ENCODE results near the gene GNAS. TPM values are rescaled to one million over a fixed set of nuclear protein-coding genes. Genes with fewer than 3 reads are reported as not detected.

The GNAS gene
- total and polyA plus RNA-seq, 5 experiments from 2014 or later: 155 to 756 (median 247) TPM

DNA sequence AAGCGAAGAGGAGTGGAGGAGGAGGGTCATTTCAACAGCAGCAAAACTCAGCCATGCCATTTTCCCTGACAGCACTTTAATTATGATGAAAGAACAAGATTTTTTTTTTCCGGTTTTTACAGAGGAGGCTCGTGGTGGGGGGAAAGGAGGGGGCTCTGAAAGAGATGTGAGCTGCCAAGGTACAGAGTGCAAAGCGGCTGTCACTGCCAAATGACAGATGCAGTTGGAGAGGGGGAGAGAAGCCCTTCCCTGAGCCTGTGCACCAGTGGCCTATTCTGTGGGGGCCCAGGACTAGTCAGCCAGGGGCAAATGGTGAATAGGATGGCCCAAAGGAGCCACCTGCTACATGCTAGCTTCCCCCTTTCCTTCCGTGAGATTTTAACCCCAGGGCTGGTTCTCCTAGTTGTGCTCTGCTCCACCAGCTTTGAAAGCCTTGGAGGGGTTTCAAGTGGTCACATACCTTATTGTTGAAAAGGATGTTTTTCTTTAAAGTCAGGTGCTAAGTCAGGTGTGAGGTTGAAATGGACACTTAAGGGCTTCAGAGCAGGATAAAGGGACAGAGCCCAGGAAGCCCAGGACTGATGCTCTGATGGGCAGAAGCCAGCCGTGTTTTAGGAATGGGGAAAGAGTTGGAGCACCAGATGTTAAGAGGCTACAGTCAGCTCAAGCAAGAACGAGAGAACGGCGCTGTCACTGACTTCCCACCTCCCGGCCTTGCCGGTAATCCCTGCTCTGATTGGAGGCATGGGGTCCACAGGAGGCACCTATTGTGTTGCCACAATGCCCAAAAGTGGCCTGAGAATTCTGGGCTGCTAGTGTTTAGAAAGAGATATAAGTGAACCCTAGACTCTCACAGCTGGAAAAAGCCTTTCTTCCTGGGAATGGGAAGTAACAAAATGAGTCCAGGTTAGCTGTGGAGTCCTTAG is 24.8 kb downstream of the GNAS start:
- ATAC-seq: no peak
- H3K36me3 Mint-ChIP-seq: no peaks in the 10 kb centered on the region
- POLR2A ChIA-PET: interaction anchor here (0.5 to 1.8 kb wide), 4 partner anchors 12 to 155 kb away, joined by 3 to 11 read pairs (median 4); partner anchors contain the start of gene ATP5F1E

DNA sequence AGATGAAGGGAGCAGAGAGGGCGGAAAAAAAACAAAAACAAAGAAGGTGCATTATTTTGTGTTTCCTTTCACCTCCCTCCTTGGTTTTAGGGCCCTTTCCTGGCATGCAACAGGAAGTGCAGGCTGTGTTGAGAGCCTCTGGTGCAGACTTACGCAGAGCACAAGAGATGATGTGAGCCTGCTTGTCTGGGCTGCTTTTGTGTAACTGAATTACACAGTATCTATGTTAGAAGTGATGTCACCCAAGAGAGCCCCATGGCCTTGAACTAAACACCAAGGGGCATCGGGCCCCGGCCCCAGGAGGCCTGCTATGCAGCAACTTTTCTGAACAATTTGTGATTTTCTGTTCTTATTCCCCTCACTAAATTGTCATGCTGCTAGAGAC is 25.5 kb downstream of the GNAS start:
- Mint-ChIP-seq H3K4me3 (peak overlapping the region in 8 of 10 donors; percentile 28 to 68 (median 50)), H3K36me3 (no peaks in the 10 kb centered on the region), H3K27me3 (no peaks in the 10 kb centered on the region), H3K4me1 (peaks cover 8 to 22% (median 18%) of the 10 kb centered on the region in 4 donors), H3K27ac (peak overlapping the region; percentile 71 to 93 (median 86)), H3K9me3 (no peaks in the 10 kb centered on the region)
- POLR2A ChIA-PET: interaction anchor here (1.8 kb wide), 1 partner anchor 12 kb away, joined by 11 read pairs; no protein-coding TSS in a partner anchor
- ATAC-seq: peak; percentile 95 to 97
- DNase-seq: peak in 5 of 10 donors; percentile 33 to 67 (median 46)

More for the DNA sequence above, 24.8 kb downstream of the GNAS start:
- Mint-ChIP-seq H3K27me3 (no peaks in the 10 kb centered on the region), H3K27ac (peak overlapping the region; percentile 71 to 93 (median 86)), H3K4me3 (peak overlapping the region in 8 of 10 donors; percentile 15 to 68 (median 50)), H3K4me1 (peaks cover 8 to 22% (median 20%) of the 10 kb centered on the region in 4 donors), H3K9me3 (no peaks in the 10 kb centered on the region)
- no peak for DNase-seq

DNA sequence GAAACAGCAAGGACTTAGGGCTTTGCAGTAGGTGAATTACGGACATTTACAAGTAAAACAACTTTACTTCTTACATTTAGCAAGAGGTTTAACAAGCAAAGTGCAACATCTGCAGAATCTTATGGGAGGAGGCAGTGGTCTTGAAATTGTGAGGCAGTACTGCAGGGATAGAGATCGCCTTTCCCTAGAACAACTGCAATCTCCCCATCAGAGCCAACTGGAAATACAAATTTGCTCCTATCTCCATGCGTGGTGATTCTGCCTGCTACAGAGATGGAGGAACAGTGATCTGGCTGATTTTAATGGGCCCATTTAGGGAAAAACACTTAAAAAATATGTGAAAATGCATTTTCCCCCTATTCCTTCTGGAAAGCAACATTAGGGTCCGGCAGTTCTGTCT is 25.9 kb downstream of the GNAS start:
- H3K4me1 Mint-ChIP-seq: peaks cover 8 to 22% (median 18%) of the 10 kb centered on the region in 4 donors
- no peak for ATAC-seq
- H3K4me3 Mint-ChIP-seq: peak overlapping the region in 5 of 10 donors; percentile 47 to 68 (median 57)
- H3K9me3 Mint-ChIP-seq: no peaks in the 10 kb centered on the region
- POLR2A ChIA-PET: interaction anchor here (1.8 kb wide), 1 partner anchor 11 kb away, joined by 11 read pairs; no protein-coding TSS in a partner anchor
- no peak for DNase-seq
- H3K36me3 Mint-ChIP-seq: no peaks in the 10 kb centered on the region
- no peaks in the 10 kb centered on the region for H3K27me3 Mint-ChIP-seq
- H3K27ac Mint-ChIP-seq: peak overlapping the region in 9 of 10 donors; percentile 80 to 93 (median 88)

DNA sequence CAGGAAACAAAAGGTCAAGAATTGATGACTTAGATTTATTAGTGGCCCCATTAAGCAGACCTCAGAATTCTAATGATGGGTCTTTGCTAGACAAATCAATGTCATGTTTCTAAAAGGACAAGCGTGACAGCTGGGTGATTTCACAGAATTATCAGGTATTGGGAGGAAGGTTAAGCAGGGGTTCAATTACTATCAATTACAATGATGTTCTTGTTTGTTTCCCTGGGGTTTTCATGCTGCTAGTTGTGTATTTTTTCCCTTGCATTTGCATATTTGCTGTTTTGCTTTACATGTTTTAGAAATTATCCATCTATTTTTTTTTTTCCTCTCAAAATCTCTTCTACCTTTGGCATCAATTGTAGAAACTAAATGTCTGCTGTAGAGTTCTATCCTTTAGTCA is 27.9 kb downstream of the GNAS start:
- H3K4me1 Mint-ChIP-seq: peaks cover 8 to 22% (median 18%) of the 10 kb centered on the region in 4 donors
- no peaks in the 10 kb centered on the region for H3K9me3 Mint-ChIP-seq
- no peak overlapping the region for H3K4me3 Mint-ChIP-seq
- POLR2A ChIA-PET: no interaction called here
- H3K27ac Mint-ChIP-seq: no peak overlapping the region
- ATAC-seq (no peak), DNase-seq (no peak)
- H3K27me3 Mint-ChIP-seq: no peaks in the 10 kb centered on the region
- H3K36me3 Mint-ChIP-seq: no peaks in the 10 kb centered on the region

DNA sequence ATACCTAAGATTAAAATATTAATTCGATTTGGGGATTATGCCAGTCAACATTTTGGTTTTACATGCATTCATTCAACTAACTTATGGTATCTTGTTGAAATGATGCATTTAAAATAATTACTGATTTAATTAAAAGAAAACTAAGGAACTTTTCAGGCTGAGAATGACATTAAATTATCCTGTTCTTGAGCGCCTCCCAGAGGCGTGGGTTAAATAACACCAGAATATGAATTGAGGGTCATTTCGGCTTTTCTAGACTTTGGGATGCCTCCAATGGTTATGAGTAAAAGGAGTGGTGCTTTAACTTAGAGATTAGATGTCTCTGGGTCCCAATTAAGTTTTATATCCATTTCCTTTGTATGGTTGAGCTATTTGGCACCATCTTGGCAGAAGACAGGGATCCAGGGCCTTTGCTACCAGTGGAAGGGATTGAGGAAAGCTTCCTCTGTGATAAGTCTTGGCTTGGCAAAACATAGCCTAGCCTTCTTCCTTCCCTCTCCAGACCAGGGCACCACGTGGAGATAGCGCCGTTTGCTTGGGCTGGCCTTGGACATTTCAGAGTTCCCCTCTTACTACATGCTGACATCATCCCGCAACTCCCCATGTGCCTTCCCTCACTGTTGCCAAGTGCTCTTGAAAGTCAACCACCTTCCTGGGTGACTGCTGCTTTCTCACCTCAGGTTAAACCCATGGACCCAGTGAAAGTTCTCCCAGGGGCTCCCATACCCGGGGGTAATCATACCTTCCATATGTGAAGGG is 28.7 kb downstream of the GNAS start:
- Mint-ChIP-seq H3K27ac (no peak overlapping the region), H3K36me3 (no peaks in the 10 kb centered on the region), H3K27me3 (no peaks in the 10 kb centered on the region), H3K4me3 (peak overlapping the region in 1 of 10 donors; percentile 24), H3K9me3 (no peaks in the 10 kb centered on the region), H3K4me1 (peaks cover 8 to 26% (median 20%) of the 10 kb centered on the region in 4 donors)
- no peak for ATAC-seq
- DNase-seq: no peak
- POLR2A ChIA-PET: interaction anchor here (1.2 kb wide), 1 partner anchor 151 kb away, joined by 3 read pairs; the partner anchor contains the start of gene ATP5F1E

DNA sequence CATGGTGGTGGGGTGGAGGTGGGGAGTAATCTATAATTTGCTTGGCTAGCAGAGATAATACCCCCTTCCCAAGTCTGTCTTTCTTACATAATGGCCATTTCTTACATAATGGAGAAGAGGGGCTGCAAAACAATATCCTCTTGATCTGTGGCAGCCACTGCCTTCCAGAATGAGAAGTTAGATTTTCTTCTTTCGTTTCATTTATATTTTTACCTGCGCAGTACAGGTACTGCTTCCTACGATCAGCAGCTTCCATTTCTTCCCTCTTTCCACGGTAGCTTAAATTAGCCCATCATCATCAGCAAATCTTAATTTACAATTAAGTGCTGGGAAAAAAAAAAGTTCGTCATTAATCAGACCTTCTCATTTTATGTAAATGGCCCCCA is 30.2 kb downstream of the GNAS start:
- DNase-seq (no peak), ATAC-seq (no peak)
- POLR2A ChIA-PET: no interaction called here
- Mint-ChIP-seq H3K27me3 (no peaks in the 10 kb centered on the region), H3K9me3 (no peaks in the 10 kb centered on the region), H3K4me3 (no peak overlapping the region), H3K4me1 (peaks cover 4 to 28% (median 15%) of the 10 kb centered on the region in 4 donors), H3K36me3 (no peaks in the 10 kb centered on the region), H3K27ac (no peak overlapping the region)

DNA sequence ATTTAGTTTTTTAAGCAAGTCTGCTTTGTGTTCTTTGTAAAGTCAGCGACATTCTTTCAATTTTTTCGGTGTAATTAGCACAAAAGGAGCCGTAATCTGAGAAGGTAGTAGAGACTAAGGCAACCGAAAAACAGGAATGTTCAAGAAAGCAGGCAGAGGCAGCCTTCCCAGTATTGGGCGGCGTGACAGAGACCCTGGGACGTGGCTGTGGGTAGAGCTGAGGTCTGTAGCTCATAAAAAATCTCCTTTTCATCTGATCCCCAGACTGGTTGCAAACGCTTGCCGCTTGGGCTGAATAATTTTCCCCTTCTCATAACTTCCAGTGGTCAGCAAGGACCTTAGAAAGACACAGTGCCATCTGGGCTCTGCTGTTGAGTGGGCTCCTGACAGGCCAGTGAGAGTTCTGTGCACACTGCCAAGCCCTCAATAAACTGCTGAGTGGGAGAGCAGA is 30.8 kb downstream of the GNAS start:
- no peak overlapping the region for H3K4me3 Mint-ChIP-seq
- no peaks in the 10 kb centered on the region for H3K9me3 Mint-ChIP-seq
- H3K27ac Mint-ChIP-seq: no peak overlapping the region
- no peaks in the 10 kb centered on the region for H3K27me3 Mint-ChIP-seq
- ATAC-seq (no peak), DNase-seq (no peak)
- POLR2A ChIA-PET: no interaction called here
- H3K36me3 Mint-ChIP-seq: no peaks in the 10 kb centered on the region
- H3K4me1 Mint-ChIP-seq: peaks cover 3 to 28% (median 11%) of the 10 kb centered on the region in 4 donors

DNA sequence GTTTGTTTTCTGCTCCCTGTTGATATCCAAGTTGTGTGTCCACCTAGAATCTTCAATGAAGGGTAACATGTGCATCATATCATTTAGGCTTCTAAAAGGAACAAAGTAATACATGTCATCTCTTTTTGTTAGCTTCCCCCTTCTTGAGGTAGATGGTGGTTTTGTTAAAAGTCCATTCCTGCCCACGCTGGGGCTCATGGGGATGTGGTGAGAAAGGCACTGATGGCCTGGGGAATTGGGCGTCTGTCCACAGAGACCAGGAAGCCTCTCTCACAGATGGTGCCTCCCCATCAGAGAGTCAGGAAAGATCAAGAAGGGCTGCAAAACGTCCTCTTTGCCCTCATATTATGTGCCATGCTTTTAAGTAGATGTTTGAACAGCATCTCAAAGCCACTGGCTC is 32.5 kb downstream of the GNAS start:
- no peaks in the 10 kb centered on the region for H3K27me3 Mint-ChIP-seq

DNA sequence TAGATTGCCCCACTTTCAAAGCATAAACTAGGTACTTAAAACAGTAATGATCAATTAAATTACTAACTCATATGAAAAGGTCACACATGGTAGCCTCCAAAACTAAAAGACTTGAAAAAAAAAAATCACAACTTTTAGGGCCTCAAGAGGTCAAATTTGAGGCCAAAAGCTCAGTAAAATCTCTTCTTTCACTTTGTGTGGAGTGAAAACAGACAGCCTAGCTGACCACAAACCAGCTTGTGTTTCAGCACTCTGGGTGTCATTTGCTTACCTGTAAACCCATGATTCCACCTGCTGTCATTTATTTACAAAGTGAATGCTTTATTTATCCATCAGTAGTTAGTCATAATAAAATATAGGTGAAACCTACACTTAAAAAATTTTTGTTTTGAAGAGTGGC is 34.0 kb downstream of the GNAS start:
- POLR2A ChIA-PET: interaction anchor here (0.6 to 1.4 kb wide), 2 partner anchors 41 to 119 kb away, joined by 3 read pairs; no protein-coding TSS in a partner anchor
- H3K27me3 Mint-ChIP-seq: no peaks in the 10 kb centered on the region
- no peak overlapping the region for H3K4me3 Mint-ChIP-seq
- peaks cover 0 to 28% (median 8%) of the 10 kb centered on the region in 4 donors for H3K4me1 Mint-ChIP-seq
- H3K27ac Mint-ChIP-seq: peak overlapping the region in 1 of 10 donors; percentile 41
- no peaks in the 10 kb centered on the region for H3K9me3 Mint-ChIP-seq
- DNase-seq: no peak
- ATAC-seq: no peak
- no peaks in the 10 kb centered on the region for H3K36me3 Mint-ChIP-seq

More for the DNA sequence above, 32.5 kb downstream of the GNAS start:
- peak overlapping the region in 1 of 10 donors; percentile 9 for H3K27ac Mint-ChIP-seq
- H3K9me3 Mint-ChIP-seq: no peaks in the 10 kb centered on the region
- no peaks in the 10 kb centered on the region for H3K36me3 Mint-ChIP-seq
- POLR2A ChIA-PET: interaction anchor here (1.5 kb wide), 1 partner anchor 147 kb away, joined by 5 read pairs; the partner anchor contains the start of gene ATP5F1E
- H3K4me1 Mint-ChIP-seq: peaks cover 0 to 28% (median 8%) of the 10 kb centered on the region in 4 donors
- DNase-seq (no peak), ATAC-seq (no peak)
- H3K4me3 Mint-ChIP-seq: no peak overlapping the region

DNA sequence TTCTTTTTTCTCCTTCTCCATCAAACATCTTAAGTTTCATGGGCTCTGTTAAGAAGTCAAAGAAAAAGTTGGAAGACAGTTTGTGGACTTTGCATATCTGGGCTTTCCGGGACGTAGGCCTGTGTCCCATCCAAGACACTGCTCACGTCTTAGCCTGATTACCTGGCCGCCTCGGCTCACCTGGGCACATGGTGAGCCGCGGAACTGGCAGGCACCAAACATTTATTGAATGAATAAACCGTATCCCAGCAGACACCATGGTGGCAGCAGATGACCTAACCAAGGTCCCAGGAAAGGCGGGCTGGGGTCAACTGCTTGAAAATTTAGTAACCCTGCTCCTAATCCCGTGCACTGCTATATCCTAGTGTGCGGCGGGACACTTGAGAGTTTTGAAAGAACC is 35.6 kb downstream of the GNAS start:
- ATAC-seq (no peak), DNase-seq (no peak)
- no peaks in the 10 kb centered on the region for H3K27me3 Mint-ChIP-seq
- POLR2A ChIA-PET: interaction anchor here (1.2 to 4.8 kb wide), 2 partner anchors 145 to 148 kb away, joined by 3 to 72 read pairs; partner anchors contain the start of gene ATP5F1E
- H3K36me3 Mint-ChIP-seq: no peaks in the 10 kb centered on the region
- H3K4me3 Mint-ChIP-seq: peak overlapping the region; percentile 78 to 90 (median 84)
- H3K27ac Mint-ChIP-seq: peak overlapping the region; percentile 70 to 93 (median 90)
- H3K4me1 Mint-ChIP-seq: peaks cover 3 to 33% (median 14%) of the 10 kb centered on the region in 4 donors
- H3K9me3 Mint-ChIP-seq: no peaks in the 10 kb centered on the region

DNA sequence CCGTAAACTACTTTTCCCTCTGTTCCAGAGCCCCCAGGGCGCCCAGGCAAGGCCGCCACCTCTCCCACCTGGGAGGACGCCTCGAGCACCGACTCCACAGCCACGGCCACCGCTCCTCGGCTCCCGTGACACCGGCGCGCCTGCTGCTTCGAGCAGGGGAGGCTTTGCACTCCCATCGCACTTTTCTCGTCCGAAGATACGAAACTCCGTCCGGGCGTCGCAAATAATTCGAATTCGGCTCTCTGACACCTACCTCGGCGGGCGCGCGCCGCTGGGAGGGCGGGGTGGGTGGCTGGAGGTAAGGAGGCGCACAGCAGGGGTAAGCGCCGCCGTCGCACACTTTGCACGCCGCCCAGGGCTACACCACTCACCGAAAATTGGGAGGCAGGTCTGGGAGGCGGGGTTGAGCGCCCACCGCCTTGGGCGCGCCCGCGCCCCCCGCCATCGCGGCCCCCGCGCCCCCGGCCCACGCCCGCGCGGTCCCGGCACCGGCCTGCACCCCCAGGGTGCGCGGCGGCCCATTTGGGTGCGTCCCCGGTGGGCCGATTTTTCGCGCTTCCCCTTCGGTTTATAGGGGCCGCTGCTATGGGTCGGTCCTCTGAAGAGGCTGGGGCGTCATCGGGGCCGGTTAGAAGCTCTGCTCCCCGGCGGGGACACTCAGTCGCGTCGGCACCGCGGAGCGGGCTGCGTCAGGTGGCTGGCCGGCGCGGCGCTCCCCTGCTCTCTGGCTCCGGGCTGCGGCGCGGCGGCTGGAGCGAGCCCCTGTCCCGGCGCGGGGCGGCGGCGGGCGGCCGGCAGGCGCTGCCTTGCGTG is 36.2 kb downstream of the GNAS start:
- Mint-ChIP-seq H3K27me3 (no peaks in the 10 kb centered on the region), H3K4me1 (peaks cover 7 to 38% (median 19%) of the 10 kb centered on the region in 4 donors), H3K4me3 (peak overlapping the region; percentile 78 to 90 (median 84)), H3K27ac (peak overlapping the region in 9 of 10 donors; percentile 83 to 93 (median 90)), H3K9me3 (no peaks in the 10 kb centered on the region), H3K36me3 (no peaks in the 10 kb centered on the region)
- DNase-seq (peak; percentile 75 to 93 (median 84)), ATAC-seq (peak; percentile 47 to 56)
- POLR2A ChIA-PET: interaction anchor here (0.6 to 4.8 kb wide), 25 partner anchors 9 to 582 kb away, joined by 3 to 72 read pairs (median 5); partner anchors contain the start of genes ATP5F1E, NELFCD, PRELID3B and STX16

Measured in naive thymus-derived CD8-positive, alpha-beta T cell (primary cell).